GM12872 (cell line): Measurements from ENCODE around the gene WBP1L.

Experiments
- CTCF ChIP-seq: IDR thresholded peaks from 3 replicates; pipeline ENCODE4 v1.5.1; 2011; ENCODE audit warnings: low read depth, mild to moderate bottlenecking, low read length, moderate library complexity; ENCODE audit not compliant: insufficient read depth

Gene WBP1L

DNA sequence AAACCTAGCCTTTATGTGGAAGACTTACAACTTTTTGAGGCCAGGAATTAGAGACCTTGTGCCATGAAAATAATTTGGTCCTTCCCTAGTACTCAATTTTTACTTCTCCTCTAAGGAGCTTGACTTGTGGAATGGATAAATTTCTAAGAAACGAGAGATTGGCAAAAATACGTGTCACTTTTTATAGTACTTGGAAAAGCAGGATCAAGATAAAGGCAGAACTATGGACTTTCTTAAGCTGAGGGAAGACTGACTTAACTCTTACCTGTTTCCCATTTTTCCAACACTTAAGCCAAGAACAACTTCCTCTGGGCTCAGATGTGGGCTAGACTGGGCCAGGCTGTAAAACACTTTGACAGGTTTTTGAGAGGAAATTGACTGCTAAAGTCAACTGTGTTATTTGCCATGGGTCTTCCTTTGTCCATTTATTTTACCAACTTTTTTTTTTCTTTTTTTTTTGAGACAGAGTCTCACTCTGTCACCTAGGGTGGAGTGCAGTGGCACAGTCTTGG is 2.0 kb upstream of the WBP1L start:
- TF ChIP-seq CTCF = no peak

GRCh38 chr10:102743078-102743587 is 615 bp upstream of the WBP1L start:
- no peak for TF ChIP-seq CTCF

GRCh38 chr10:102744374-102745051 is 765 bp downstream of the WBP1L start:
- TF ChIP-seq CTCF = no peak

DNA sequence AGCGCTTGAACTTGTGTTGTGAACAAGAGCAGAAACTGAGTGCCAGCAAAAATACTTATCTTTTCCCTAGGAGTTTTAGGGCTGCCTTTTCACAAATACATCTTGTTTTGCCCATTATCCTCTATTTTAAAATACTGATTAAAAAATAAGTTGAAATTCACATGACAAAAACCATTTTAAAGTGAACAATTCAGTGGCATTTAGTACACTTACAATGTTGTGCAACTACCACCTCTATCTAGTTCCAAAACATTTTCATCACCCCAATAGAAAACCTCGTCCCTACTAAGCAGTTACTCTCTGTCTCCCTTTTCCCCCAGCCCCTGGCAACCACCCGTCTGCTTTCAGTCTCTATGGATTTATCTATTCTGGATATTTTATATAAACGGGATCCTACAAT is 1.4 kb downstream of the WBP1L start:
- no peak for TF ChIP-seq CTCF

DNA sequence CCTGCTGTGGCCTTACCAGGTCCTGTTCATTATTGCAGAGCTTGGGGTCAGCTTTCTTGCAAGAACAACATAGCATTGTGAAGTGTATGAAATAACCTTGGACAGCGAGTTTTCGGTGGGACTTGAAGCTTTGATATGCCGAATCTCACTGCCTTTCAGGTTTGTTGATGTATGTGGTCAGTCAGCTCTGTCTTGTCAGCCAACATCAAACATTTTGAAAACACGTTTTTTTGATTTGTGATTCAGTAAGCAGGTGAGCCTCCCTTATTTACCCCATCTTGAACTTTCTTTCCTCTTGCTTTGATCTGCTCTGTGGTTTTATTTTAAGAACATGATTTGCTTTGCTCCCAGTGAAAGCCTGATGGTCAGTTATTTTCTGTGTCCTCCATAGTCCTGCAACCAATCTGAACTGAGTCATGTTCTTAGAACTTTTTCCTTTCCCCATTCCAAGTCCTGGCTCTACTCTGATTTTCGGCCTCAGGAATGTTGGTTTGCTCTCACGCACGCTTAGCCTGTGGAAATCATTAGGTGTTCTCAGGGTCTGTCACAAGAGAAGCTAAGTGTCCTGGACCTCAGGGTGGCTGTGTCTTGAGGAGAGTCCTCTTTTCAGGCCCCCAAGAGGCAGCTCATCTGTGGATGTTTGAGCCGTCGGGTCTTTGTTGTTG is 8.7 kb downstream of the WBP1L start:
- TF ChIP-seq CTCF = no peak

GRCh38 chr10:102752934-102753664 is 9.4 kb downstream of the WBP1L start:
- TF ChIP-seq CTCF = peak; percentile 62

DNA sequence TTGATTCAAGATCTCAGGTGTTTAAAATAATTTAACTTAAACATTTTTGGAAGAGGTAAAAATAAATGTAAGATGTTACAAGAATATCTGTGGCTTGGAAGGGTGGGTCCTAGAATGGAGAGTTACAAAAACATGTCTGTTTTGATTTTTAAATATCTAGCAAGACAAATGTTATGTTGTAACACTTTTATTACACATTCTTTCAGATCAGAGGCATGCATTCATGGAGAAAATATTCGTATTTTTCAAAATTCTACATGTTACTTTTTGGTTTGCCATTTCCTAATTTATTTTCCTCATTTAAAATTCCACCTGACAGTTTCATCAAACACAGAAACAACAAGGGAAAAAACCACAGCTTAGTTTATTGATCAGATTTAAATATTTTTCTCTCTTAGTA is 10.0 kb downstream of the WBP1L start:
- TF ChIP-seq CTCF = no peak
